ENCODE measurements around the gene UBE2Q2.

DNA sequence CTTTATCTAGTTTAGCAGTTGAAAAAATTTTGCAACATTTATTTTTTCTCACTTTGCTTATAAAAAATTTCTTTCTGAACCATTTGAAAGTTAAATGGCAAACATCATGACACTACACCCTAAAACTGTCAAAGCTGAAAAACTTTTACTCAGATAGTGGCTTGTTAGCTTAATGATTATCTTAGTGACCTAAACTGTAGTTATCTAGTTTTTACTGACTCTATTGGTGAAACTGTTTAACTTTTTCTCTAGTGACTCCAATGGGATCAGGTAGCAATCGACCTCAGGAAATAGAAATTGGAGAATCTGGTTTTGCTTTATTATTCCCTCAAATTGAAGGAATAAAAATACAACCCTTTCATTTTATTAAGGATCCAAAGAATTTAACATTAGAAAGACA is 73.7 kb downstream of the UBE2Q2 start:
- no peak for TF ChIP-seq POLR2AphosphoS5 (IDR thresholded peaks at IDR 0.05; ENCODE audit: low read depth, low read length)
- TF ChIP-seq, protein P1, sequence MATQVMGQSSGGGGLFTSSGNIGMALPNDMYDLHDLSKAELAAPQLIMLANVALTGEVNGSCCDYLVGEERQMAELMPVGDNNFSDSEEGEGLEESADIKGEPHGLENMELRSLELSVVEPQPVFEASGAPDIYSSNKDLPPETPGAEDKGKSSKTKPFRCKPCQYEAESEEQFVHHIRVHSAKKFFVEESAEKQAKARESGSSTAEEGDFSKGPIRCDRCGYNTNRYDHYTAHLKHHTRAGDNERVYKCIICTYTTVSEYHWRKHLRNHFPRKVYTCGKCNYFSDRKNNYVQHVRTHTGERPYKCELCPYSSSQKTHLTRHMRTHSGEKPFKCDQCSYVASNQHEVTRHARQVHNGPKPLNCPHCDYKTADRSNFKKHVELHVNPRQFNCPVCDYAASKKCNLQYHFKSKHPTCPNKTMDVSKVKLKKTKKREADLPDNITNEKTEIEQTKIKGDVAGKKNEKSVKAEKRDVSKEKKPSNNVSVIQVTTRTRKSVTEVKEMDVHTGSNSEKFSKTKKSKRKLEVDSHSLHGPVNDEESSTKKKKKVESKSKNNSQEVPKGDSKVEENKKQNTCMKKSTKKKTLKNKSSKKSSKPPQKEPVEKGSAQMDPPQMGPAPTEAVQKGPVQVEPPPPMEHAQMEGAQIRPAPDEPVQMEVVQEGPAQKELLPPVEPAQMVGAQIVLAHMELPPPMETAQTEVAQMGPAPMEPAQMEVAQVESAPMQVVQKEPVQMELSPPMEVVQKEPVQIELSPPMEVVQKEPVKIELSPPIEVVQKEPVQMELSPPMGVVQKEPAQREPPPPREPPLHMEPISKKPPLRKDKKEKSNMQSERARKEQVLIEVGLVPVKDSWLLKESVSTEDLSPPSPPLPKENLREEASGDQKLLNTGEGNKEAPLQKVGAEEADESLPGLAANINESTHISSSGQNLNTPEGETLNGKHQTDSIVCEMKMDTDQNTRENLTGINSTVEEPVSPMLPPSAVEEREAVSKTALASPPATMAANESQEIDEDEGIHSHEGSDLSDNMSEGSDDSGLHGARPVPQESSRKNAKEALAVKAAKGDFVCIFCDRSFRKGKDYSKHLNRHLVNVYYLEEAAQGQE (IDR thresholded peaks at IDR 0.05; ENCODE audit: insufficient read depth in 1 of 2, low read depth in 2 of 2, low read length in 2 of 2) = no peak
- no peak for TF ChIP-seq TAF1 (IDR thresholded peaks at IDR 0.05; ENCODE audit: borderline replicate concordance, insufficient read depth, low read length)
- no peak for TF ChIP-seq SIN3A (IDR thresholded peaks at IDR 0.05; ENCODE audit: borderline replicate concordance, insufficient read depth, low read length)
- no peak for TF ChIP-seq FOXP2 (optimal IDR thresholded peaks at IDR 0.05; ENCODE audit: borderline replicate concordance, extremely low read depth, extremely low read length, insufficient read depth)
